Upper lobe of right lung (tissue), 1 donor: Measurements from ENCODE around the gene SLC25A31. TPM values are rescaled to one million over a fixed set of nuclear protein-coding genes. Genes with fewer than 3 reads are reported as not detected.

Experiments used
- ATAC-seq: fragments of 200-7000 bp; cut with Tn5 transposase; one replicate; pipeline ENCODE4 v1.9.1; 2020; ENCODE audit warnings: mild to moderate bottlenecking, moderate library complexity
- DNase-seq: peaks from one replicate; pipeline ENCODE4 v3.0.0-alpha.2; 2020
- H3K27ac ChIP-seq: fragments of 200-600 bp; one replicate; pipeline ENCODE4 v1.8.0; 2022
- H3K27me3 ChIP-seq: fragments of 200-600 bp; one replicate; pipeline ENCODE4 v1.8.0; 2022; ENCODE audit warnings: mild to moderate bottlenecking
- H3K36me3 ChIP-seq: fragments of 200-600 bp; one replicate; pipeline ENCODE4 v1.8.0; 2022
- H3K4me1 ChIP-seq: fragments of 200-600 bp; one replicate; pipeline ENCODE4 v1.8.0; 2022
- H3K4me3 ChIP-seq: fragments of 200-600 bp; one replicate; pipeline ENCODE4 v1.8.0; 2022; ENCODE audit warnings: mild to moderate bottlenecking
- H3K9me3 ChIP-seq: fragments of 200-600 bp; one replicate; pipeline ENCODE4 v1.8.0; 2022
- CTCF ChIP-seq: fragments of 200-600 bp; IDR thresholded peaks from one replicate; pipeline ENCODE4 v1.8.0; 2022; ENCODE audit warnings: antibody characterized with exemption
- intact Hi-C: fragments of 100-400 bp; cut with DNase I; formaldehyde crosslinking; loops from one replicate; pipeline ENCODE4 v1.11.0; 2022
- total RNA-seq: library from RNA; stranded (reverse); fragmentation: NEBNext Ultra II Directional; extraction: Animal tissue kit (Norgen Biotek cat#: 25700); gene quantifications from one replicate; pipeline ENCODE4 v1.2.1, GENCODE V29; 2021
- donor health status: DM: no; HTN: yes; CAD: no; lungs with severe emphysema.

Gene SLC25A31
- total RNA-seq, 1 donor from 2014 or later: not detected

- DNase-seq: no peak
- Histone ChIP-seq H3K27me3 (no peaks in the 10 kb centered on the region), H3K27ac (no peak overlapping the region), H3K4me1 (no peaks in the 10 kb centered on the region), H3K4me3 (no peak overlapping the region), H3K9me3 (no peaks in the 10 kb centered on the region), H3K36me3 (no peaks in the 10 kb centered on the region)
- no peak for TF ChIP-seq CTCF
- no peak for ATAC-seq
- intact Hi-C loops: no loop called here
These were observed 63.3 kb downstream of the SLC25A31 start for GRCh38 chr4:127793528-127793927.

GRCh38 chr4:127799711-127800110, 69.5 kb downstream of the SLC25A31 start:
- no peak for TF ChIP-seq CTCF
- no peak for DNase-seq
- intact Hi-C loops: no loop called here
- Histone ChIP-seq H3K27me3 (no peaks in the 10 kb centered on the region), H3K9me3 (no peaks in the 10 kb centered on the region), H3K4me1 (no peaks in the 10 kb centered on the region), H3K36me3 (no peaks in the 10 kb centered on the region), H3K4me3 (no peak overlapping the region), H3K27ac (no peak overlapping the region)
- no peak for ATAC-seq

- H3K4me3 ChIP-seq: no peak overlapping the region
- TF ChIP-seq CTCF: no peak
- H3K27me3 ChIP-seq: no peaks in the 10 kb centered on the region
- intact Hi-C loops: no loop called here
- H3K27ac ChIP-seq: no peak overlapping the region
- H3K4me1 ChIP-seq: no peaks in the 10 kb centered on the region
- DNase-seq (no peak), ATAC-seq (no peak)
- H3K36me3 ChIP-seq: no peaks in the 10 kb centered on the region
- H3K9me3 ChIP-seq: no peaks in the 10 kb centered on the region
These were observed 79.1 kb downstream of the SLC25A31 start for GRCh38 chr4:127809173-127809800.

GRCh38 chr4:127810551-127810950, 80.4 kb downstream of the SLC25A31 start:
- intact Hi-C loops: no loop called here
- Histone ChIP-seq H3K9me3 (no peaks in the 10 kb centered on the region), H3K4me1 (no peaks in the 10 kb centered on the region), H3K4me3 (no peak overlapping the region), H3K36me3 (no peaks in the 10 kb centered on the region), H3K27ac (no peak overlapping the region), H3K27me3 (no peaks in the 10 kb centered on the region)
- no peak for DNase-seq
- no peak for TF ChIP-seq CTCF
- no peak for ATAC-seq

GRCh38 chr4:127822430-127822829, 92.2 kb downstream of the SLC25A31 start:
- no peaks in the 10 kb centered on the region for H3K36me3 ChIP-seq
- no peak for TF ChIP-seq CTCF
- ATAC-seq (no peak), DNase-seq (no peak)
- no peaks in the 10 kb centered on the region for H3K9me3 ChIP-seq
- H3K4me3 ChIP-seq: no peak overlapping the region
- no peaks in the 10 kb centered on the region for H3K27me3 ChIP-seq
- H3K4me1 ChIP-seq: no peaks in the 10 kb centered on the region
- no peak overlapping the region for H3K27ac ChIP-seq
- intact Hi-C loops: no loop called here

Other genes starting within 250 kb of the SLC25A31 start
- gene INTU, start 97.4 kb upstream of the SLC25A31 start, total RNA-seq: 11.4 TPM
- 5.7 TPM for gene HSPA4L, start 51.9 kb downstream of the SLC25A31 start, total RNA-seq
- gene PLK4, start 150.5 kb downstream of the SLC25A31 start, total RNA-seq: 0.69 TPM
- 27.8 TPM for gene MFSD8, start 234.8 kb downstream of the SLC25A31 start, total RNA-seq
- gene ABHD18, start 235.0 kb downstream of the SLC25A31 start, total RNA-seq: 14.4 TPM